Activated CD4-positive, alpha-beta T cell treated with anti-CD3 and anti-CD28 coated beads for 1 hour (primary cell): ENCODE results near the gene NAA25.
"Not testable (repeated sequence)": the region's sequence is repeated elsewhere in the genome, so short reads cannot be mapped to it uniquely, and the experiment has no call there.

Source experiments
- DNase-seq: peaks from one replicate; pipeline ENCODE4 v3.0.0-alpha.2; 2020

NAA25 gene

DNA sequence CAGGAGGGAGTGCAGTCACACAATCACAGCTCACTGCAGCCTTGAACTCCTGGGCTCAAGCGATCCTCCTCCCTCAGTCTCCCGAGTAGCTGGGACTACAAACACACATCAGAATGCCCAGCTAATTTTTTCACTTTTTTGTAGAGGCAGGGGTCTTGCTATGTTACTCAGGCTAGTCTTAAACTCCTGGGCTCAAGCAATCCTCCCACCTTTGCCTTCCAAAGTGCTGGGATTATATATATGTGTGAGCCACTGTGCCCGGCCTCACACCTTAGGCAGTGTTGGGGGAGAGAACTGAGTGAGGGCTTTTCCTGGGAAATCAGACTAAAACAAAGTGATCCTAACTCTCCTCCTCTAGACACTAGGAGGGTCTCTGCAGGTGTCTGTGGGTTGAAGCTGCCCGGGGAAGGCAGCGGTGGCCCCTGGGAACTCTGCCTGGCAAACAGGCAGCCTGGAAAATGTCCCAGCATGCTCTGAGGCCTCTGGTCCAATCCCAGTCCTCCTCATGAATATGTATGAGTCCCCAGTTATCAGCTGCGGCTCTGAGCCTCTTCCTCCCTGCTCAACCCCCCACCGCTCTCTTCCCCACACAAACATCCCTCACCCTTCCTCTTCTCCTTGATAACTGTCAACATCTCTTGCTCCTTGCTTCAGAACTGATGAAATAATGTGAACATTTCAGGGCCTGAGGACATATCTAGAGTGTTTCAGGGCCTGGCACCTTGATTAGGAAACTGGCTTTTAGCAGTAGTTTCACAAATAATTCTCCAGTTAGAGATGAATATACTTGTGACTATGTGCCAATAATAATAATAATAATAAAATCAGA, 7.9 kb upstream of the NAA25 start:
- DNase-seq: no peak

DNA sequence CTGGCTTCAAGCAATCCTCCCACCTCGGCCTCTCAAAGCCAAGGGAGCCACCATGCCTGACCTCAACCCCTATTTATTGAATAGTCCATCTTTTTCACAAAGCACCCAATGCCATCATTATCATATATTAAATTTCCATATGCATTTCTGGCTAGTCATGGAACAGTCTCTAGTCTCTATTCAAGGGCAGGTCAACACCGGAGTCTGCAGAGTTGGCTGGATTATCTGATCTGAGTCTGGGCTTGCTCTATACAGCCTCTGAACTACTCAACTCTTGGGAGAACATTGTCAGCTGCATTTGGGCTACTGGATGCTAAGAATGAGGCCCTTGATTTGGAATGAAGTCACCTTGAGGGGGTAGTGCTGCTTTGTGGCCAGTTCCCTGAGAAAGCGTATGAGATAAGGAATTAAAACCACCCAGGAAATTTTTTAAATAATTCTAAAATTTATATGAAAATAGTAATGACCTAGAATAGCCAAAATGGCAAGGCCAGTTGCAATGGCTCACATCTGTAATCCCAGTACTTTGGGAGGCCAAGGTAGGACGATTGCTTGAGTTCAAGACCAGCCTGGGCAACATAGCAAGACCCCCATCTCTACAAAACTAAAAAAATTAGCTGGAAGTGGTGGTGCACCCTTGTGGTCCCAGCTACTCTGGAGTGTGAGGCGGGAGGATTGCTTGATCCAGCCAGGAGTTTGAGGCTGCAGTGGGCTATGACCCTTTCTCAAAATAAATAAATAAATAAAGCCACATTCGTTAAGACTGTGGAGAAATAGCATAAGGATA, 6.9 kb upstream of the NAA25 start:
- no peak for DNase-seq

DNA sequence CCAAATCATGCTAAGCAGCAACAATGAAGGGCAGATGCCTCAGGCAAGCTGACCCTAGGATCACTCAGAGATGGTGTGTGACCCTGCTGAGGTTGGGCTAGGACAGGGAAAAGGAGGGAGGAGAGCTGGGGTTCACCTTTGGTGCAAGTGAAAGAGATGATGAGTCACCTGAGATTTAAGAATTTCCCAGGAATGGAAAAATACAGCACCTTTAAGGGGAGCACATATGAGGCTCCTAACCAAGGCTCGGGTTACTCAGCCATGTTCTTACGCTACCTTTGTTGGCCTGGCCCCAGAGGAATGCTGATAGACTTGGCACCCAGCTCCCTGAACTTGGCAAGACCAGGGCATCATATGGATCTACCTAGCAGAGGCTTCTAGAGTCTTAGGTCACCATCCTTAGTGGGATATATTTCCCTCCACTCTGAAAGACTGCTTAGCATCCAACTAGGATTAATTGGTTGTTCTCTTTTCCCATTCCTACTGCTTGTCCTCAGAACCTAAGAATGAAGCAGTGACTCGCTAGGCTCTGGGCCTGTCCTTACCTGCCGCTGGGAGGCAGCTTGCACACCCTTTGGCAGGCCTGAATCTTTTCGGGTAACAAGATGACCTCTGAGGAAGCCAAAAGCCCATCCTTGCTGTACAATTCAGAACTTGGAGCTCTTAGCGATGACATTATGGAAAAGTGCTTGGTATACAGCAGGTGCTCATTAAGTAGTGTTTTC, 4.0 kb upstream of the NAA25 start:
- DNase-seq: no peak

DNA sequence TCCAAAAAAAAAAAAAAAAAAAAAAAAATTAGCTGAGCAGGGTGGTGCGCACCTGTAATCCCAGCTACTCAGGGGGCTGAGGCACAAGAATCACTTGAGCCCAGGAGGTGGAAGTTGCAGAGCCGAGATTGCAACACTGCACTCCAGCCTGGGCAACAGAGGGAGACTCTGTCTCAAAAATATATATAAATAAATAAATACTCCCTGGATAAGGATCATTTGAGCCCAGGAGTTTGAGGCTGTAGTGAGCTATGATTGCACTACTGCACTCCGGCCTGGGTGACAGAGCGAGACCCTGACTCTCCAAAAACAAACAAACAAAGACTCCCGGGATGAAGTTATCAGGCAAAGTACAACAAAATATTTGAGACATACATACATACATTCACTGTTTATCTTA, 3.3 kb upstream of the NAA25 start:
- DNase-seq: no peak

DNA sequence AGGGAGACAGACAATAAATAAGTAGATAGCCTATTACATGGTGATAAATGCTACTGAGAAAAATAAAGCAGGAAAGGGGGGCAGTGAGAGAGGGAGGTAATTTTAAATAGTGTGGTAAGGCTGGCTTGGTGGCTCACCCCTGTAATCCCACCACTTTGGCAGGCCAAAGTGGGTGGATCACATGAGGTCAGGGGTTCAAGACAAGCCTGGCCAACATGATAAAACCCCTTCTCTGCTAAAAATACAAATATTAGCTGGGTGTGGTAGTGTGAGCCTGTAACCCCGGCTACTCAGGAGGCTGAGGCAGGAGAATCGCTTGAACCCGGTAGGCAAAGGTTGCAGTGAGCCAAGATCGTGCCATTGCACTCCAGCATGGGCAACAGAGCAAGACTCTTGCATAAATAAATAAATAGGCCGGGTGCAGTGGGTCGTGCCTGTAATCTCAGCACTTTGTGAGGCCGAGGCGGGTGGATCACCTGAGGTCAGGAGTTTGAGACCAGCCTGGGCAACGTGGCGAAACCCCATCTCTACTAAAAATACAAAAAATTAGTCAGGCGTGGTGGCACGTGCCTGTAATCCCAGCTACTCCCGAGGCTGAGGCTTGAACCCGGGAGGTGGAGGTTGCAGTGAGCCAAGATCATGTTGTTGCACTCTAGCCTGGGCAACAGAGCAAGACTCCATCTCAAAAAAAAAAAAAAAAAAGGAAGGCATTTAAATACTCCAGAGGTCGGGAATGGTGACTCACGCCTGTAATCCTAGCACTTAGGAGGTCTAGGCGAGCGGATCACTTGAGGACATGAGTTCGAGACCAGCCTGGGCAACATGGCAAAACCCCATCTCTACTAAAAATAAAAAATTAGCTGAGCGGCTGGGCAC, 2.4 kb upstream of the NAA25 start:
- not testable (repeated sequence) for DNase-seq

DNA sequence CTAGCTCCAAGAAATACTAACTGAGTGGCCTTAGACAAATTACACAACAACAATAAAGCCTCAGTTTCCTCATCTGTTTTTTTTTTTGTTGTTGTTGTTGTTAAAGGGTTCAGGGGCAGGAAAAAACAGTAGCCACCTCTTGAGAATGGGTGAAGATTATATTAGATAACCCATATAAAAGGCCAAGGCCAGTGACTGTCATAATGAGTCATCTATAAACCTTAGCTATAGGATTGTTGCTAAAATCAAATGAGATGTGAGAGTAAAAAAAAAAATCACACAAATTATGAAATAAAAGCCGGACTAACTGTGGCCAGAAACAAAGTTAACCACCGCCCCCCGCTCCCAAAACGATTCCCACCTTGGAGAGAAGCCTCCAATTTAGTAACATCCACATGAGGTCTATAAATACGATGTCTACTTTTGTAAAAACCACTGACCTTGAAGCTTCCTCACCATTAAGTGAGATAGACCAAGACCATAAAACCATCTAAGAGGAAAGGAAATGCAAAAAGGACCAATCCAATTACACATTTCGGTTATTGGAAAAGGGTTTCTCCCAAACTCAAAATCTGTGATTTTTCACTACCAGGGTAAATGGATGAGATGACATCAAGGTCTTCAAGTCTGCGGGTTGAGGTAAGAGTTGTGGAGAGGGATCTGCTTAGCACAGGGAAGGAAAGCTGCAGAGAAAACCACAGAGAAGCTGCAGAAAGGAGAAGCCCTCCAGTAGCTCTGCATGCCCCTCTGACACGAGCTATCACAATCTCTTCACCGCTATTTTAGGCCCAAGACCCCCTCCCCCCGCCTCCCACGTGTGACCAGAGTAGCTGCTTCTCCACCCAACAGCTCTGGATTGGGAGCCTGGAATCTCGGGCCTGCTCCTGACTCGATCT, 1.0 kb downstream of the NAA25 start:
- DNase-seq: no peak

DNA sequence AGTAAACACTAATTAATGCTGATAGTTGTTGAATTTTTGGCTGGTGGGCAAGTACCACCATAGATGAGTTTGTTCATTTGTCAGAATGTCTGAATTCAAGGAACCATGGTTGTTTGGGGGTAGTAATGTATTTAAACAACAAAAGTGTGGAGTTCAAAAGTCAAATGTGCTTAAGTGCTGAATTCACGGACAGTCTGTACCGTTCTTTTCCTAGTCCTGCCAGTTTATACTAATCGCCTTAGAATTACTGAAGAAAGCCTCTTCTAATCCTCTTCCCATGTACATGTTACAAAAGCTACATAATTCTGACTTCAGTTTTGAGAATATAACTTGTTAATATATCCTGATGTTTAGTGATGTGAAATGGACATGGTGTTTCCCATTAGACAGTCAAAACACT, 2.7 kb downstream of the NAA25 start:
- DNase-seq: no peak

DNA sequence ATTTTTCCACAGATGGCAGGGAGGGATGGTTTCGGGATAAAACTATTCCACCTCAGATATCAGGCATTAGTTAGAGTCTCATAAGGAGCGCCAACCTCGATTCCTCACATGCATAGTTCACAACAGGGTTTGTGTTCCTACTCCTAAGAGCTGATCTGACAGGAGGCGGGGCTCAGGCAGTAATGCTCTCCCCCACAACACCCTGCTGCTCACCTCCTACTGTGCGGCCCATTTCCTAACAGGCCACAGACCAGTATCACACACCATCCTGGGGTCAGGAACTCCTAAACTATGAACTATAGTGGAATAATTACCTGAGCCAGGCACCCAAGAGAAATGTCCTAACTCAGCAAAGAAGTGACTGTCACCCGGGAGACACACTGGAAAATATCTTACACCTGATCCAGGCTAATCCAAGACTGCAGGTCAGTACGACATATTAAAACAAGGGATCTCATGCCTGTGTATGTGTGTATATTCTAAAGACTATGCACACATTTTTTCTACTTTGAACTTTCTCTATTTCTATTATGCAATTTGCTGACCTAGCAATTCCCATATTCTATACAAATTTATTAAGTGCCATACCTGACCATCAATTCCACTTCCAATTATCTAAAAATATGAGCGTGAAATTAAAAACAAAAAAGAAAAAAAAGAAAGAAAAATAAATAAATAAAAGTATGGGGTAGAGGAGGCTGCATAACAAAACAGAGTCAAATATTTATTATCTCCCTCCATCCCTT, 4.7 kb downstream of the NAA25 start:
- no peak for DNase-seq

DNA sequence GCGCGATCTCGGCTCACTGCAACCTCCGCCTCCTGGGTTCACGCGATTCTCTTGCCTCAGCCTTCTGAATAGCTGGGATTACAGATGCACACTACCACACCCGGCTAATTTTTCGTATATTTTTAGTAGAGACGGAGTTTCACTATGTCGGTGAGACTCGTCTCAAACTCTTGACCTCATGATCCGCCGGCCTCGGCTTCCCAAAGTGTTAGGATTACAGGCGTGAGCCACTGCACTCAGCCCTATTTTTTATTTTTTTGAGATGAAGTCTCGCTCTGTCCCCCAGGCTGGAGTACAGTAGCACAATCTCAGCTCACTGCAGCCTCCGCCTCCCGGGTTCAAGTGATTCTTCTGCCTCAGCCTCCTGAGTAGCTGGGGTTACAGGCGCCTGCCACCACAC, 5.8 kb downstream of the NAA25 start:
- DNase-seq: not testable (repeated sequence)

DNA sequence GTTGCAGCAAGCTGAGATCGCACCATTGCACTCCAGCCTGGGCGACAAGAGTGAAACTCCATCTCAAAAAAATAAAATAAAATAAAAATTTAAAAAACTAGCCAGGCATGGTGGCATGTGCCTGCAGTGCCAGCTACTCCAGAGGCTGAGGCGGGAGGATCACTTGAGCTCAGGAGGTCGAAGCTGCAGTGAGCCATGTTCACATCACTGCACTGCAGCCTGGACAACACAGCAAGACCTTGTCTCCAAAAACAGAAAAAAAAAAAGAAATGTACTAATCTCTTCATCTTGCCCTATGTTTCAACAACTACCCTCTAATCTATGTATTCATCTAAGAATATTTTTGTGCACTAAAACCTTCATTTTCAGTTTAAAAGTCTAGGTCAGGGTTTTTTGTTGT, 6.5 kb downstream of the NAA25 start:
- no peak for DNase-seq

DNA sequence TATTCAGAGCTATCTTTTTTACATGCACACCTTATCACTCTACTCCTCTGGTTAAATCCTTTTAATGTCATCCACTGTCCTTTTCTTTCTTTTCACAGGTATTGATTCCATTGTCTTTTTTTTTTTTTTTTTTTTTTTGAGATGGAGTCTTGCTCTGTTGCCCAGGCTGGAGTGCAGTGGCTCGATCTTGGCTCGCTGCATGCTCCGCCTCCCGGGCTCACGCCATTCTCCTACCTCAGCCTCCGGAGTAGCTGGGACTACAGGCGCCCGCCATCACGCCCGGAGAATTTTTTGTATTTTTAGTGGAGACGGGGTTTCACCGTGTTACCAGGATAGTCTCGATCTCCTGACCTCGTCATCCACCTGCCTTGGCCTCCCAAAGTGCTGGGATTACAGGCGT, 8.1 kb downstream of the NAA25 start:
- DNase-seq: not testable (repeated sequence)

DNA sequence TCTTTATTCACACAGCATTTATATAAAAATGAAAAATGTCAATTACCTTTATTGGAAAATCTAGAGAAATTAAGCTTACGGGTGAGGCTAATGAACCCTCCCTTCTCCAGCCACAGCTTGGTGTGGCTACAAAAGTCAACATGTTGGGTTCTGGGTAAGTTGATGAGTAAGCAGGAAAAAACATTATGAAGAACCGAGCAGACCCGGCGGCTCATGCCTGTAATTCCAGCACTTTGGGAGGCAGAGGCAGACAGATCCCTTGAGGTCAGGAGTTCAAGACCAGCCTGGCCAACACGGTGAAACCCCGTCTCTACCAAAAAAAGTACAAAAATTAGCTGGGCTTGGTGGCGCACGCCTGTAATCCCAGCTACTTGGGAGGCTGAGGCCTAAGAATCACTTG, 10.9 kb downstream of the NAA25 start:
- DNase-seq: no peak

DNA sequence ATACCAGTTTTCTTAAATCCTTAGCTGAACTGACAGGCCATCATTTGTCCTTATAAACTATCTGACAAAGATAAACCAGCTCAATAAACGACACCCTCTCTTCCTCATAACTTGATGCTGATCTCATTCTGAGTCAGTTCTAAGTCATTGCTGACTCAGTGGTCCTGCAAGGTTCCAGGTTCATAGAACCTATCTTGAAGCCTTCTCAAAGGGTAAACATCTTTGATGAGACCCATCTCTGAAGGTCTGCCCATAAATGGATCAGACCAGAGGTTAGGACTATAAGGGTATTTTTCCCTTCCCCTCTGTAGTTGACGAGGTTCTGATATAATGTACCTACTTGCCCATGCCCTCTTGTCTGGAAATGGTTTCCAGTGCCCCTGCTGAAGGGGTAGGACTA, 11.9 kb downstream of the NAA25 start:
- no peak for DNase-seq

DNA sequence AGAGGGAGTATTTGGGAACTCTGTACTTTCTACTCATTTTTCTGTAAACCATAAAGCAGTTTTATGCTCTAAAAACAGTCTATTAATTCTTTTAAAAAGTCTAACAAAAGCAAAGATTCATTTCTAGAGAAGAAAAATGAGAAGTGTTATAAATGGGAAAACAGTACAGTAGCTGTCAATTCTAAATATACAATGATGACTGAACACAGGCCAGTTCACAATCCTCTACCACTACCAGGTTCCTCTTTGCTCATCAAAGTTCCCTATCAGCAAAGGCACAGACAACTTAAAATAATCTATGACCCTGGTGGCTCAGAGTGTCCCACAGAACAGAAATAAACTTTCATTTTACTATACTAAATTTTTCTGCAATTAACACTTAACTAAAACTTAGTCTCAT, 12.5 kb downstream of the NAA25 start:
- DNase-seq: no peak

DNA sequence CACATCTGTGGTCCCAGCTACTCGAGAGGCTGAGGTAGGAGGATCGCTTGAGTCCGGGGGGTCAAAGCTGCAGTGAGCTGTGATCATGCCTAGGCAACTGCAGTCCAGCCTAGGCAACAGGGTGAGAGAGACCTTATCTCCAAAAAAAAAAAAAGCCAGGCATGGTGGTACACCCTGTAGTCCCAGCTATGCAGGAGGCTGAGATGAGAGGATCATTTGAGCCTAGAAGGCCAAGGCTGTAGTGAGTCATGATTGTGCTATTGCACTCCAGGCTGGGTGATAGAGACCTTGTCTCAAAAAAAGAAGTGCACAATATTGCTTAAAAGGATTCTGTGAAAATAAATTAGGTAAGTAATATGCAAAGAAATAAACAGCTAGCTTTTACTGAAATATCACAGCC, 17.0 kb downstream of the NAA25 start:
- DNase-seq: no peak

DNA sequence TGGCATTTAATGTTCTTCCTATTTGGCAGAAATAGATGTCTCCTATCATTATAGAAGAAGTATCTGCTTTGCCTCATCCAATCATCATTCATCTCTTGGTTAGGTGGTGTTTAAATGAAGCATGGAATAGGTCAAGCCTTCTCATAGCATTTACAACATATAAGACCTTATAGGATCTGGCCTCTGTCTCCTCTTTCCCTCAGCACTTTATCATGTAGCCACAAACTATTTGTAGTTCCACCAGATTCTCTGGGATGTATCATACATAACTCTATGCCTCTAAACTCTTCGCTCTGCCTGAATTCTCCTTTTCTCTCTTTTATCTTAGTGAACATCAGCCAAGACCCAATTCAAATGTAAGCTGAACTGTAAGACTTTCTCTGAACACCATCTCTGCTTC, 20.7 kb downstream of the NAA25 start:
- DNase-seq: no peak

DNA sequence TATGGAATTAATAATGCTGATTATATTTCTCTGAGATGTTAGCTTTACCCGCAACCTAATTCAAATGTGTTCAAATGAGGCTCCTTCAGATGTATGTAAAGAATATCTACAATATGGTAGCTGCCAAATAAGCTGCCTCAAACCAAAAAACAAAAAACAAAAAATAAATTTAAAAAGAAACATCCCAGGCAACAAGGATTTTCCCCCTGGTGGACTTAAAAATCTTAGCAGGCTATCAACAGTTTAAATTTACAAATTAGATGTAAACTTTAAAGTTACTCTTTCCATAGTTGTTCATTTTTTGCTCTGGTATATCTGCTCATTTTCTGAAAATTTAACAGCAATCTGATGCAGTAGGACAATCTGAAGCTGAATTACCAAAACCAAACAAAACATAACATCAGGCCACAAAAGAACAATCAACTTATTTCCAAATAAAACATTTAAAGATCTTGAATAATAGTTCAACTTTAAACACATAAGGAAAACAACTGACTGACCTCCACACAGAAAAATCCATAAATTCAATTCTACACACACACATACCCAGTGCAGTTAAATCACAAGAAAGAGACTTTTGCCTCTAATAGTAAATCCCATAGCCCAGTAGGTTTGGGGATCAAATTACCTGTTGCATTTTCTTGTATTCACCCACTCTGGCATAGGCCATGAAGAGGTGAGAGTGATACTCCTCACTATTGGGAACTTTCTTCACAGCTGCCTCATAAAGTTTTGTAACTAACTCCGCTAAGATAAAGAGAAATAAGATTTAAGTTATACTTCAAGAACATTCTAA, 21.3 kb downstream of the NAA25 start:
- no peak for DNase-seq

DNA sequence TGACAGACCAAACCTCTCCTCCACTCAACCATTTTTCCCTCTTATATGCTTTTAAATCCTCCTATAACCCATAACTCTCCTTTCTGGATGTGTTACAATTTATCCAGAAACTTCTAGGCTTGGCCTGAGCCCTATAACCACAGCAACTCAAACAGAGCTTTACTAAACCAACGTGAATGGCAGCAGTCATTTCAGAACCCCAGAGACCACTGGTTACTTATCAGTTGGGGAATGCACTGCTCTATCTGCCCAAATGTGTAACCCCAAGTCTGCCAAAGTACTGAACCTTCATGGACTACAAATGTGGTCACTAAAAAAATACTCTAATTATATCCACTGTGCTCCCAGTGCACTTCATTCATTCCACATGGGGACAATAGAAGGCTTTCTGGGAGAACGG, 42.0 kb downstream of the NAA25 start:
- no peak for DNase-seq

DNA sequence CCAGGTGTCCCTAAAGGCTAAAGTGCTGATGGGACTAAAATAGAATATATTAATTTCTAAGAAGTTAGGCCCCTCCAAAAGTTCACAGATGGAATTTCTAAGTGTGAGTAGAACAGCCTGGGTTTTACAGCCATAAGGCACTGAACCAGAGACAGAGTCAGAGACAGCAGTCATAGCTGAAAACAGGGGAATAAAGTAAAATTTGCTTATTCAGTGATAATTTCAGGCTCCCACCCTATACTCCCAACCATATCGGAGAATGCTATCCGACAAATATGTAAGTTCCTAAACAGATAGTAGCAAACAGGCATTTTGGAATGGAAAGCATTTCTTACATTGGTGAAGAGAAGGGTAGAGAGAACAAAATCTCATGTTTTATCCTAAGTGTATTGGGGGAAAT, 45.3 kb downstream of the NAA25 start:
- no peak for DNase-seq

DNA sequence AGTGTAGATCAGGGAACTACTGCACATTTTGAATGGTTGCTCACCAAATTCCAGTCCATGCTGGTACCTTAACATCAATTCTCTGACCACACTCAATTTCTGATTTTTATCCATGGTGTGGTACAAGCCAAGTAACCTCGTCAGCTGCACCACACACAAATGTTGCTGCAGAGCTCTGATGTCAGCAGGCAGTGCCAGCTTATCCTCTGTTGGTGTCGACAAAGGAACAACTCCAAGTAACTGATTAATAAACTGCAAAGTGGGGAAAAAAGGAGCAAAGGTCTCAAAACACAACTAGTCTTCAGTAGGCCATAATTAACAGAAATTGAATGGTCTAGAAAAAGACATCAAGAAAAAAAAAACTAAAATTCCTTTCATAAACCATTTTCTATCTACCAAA, 47.4 kb downstream of the NAA25 start:
- DNase-seq: no peak
